GM12878 (cell line): ENCODE data around the gene SEMA3C. TPM values are rescaled to one million over a fixed set of nuclear protein-coding genes. Genes with fewer than 3 reads are reported as not detected.

Source experiments
- ATAC-seq: fragments of 200-7000 bp; cut with Tn5 transposase; 3 replicates; pipeline ENCODE4 v1.9.1; 2020; ENCODE audit warnings: mild to moderate bottlenecking, moderate library complexity
- BruUV-seq: library from RNA; stranded (reverse); fragments of 400-500 nt; replicated peaks from 2 replicates; lab custom pipeline; 2021; lab: Mats Ljungman, UMichigan
- CTCF ChIA-PET: fragments of 300-600 bp; sonication (Branson Sonifier 250); formaldehyde crosslinking; extraction: SDS; loops from one replicate; lab custom pipeline; 2021; ENCODE audit warnings: inconsistent platforms; lab: Yijun Ruan, JAX
- POLR2A ChIA-PET: fragments of 350-600 bp; formaldehyde crosslinking; extraction: SDS; loops from one replicate; lab custom pipeline; 2021; ENCODE audit warnings: inconsistent platforms; lab: Charles Lee
- RAD21 ChIA-PET: fragments of 300-600 bp; sonication (Branson Sonifier 250); formaldehyde crosslinking; loops from one replicate; lab custom pipeline; 2023; ENCODE audit warnings: antibody characterized with exemption; ENCODE audit not compliant: unreplicated experiment; lab: Charles Lee
- SMC1A ChIA-PET: fragments of 300-600 bp; sonication (Branson Sonifier 250); formaldehyde crosslinking; loops from one replicate; lab custom pipeline; 2023; ENCODE audit not compliant: unreplicated experiment, uncharacterized antibody; lab: Charles Lee
- DNase-seq: peaks from one replicate; pipeline ENCODE4 v3.0.0-alpha.2; 2011; ENCODE audit warnings: low read depth, low spot score
- FAIRE-seq: peaks from 3 replicates; lab custom pipeline; 2011; peaks lifted over from hg19 to GRCh38; lab: Jason Lieb, UNC
- H2AFZ ChIP-seq: 2 replicates; pipeline ENCODE4 v1.6.0; 2011; ENCODE audit warnings: low read depth, low read length, control low read depth; ENCODE audit not compliant: control insufficient read depth
- H3K27ac ChIP-seq: 2 replicates; pipeline ENCODE4 v1.5.1; 2011; ENCODE audit warnings: control low read depth; ENCODE audit not compliant: control insufficient read depth, insufficient read depth
- H3K27me3 ChIP-seq, 2 experiments: replicated peaks in 1 of 2; 2 replicates each; pipeline versions ENCODE4 v1.6.0 to v1.6.1; 2011; ENCODE audit warnings: low read length in 1 of 2; ENCODE audit not compliant: control insufficient read depth in 2 of 2, insufficient read depth in 2 of 2
- H3K36me3 ChIP-seq, 2 experiments: 2 replicates each; pipeline ENCODE4 v1.5.1; 2011; ENCODE audit warnings: low read length in 1 of 2; ENCODE audit not compliant: control insufficient read depth in 2 of 2, insufficient read depth in 2 of 2
- H3K4me1 ChIP-seq: 2 replicates; pipeline ENCODE4 v1.6.1; 2011; ENCODE audit warnings: mild to moderate bottlenecking, low read length, moderate library complexity, mixed read lengths; ENCODE audit not compliant: control insufficient read depth, insufficient read depth
- H3K4me2 ChIP-seq: 2 replicates; pipeline ENCODE4 v1.6.0; 2011; ENCODE audit warnings: control low read depth; ENCODE audit not compliant: control insufficient read depth, insufficient read depth
- H3K4me3 ChIP-seq: fragments of 200-600 bp; sonication (generic); 2 replicates; pipeline ENCODE4 v1.5.1; 2016
- H3K79me2 ChIP-seq: 2 replicates; pipeline ENCODE4 v1.6.0; 2011; ENCODE audit warnings: low read length; ENCODE audit not compliant: control insufficient read depth, insufficient read depth
- H3K9ac ChIP-seq: 2 replicates; pipeline ENCODE4 v1.8.0; 2011; ENCODE audit warnings: low read length, control low read depth, mixed read lengths; ENCODE audit not compliant: control insufficient read depth, insufficient read depth
- H3K9me3 ChIP-seq: replicated peaks from 3 replicates; pipeline ENCODE4 v1.5.1; 2011; ENCODE audit warnings: mild to moderate bottlenecking, low read length; ENCODE audit not compliant: control insufficient read depth, insufficient read depth
- H4K20me1 ChIP-seq: 2 replicates; pipeline ENCODE4 v1.6.0; 2011; ENCODE audit not compliant: control insufficient read depth, insufficient read depth
- IRF3 ChIP-seq: fragments of 450-650 bp; IDR thresholded peaks from 2 replicates; pipeline ENCODE4 v1.6.1; 2014; ENCODE audit warnings: mild to moderate bottlenecking
- KDM1A ChIP-seq: fragments of 200-600 bp; sonication (generic); IDR thresholded peaks from 2 replicates; pipeline ENCODE4 v1.6.1; 2016; ENCODE audit warnings: borderline replicate concordance
- MTA3 ChIP-seq: IDR thresholded peaks from 2 replicates; pipeline ENCODE4 v1.6.1; 2012; ENCODE audit warnings: low read length, inconsistent platforms, borderline replicate concordance
- SUPT20H ChIP-seq: IDR thresholded peaks from 2 replicates; pipeline ENCODE4 v1.6.1; 2011; ENCODE audit warnings: low read depth, mild to moderate bottlenecking, low read length, moderate library complexity, borderline replicate concordance; ENCODE audit not compliant: control insufficient read depth
- ZNF207 ChIP-seq: fragments of 450-650 bp; IDR thresholded peaks from 2 replicates; pipeline ENCODE4 v1.6.1; 2014; ENCODE audit warnings: antibody characterized with exemption, mild to moderate bottlenecking, borderline replicate concordance
- ZNF592 ChIP-seq: fragments of 450-650 bp; IDR thresholded peaks from 2 replicates; pipeline ENCODE4 v1.6.1; 2017; ENCODE audit warnings: mild to moderate bottlenecking, moderate library complexity
- WGBS: methylation state at CpG from one replicate; pipeline ENCODE4 v1.1.6; 2016; ENCODE audit warnings: low lambda C conversion rate; ENCODE audit not compliant: insufficient replicate concordance, insufficient coverage; ENCODE audit errors: missing lambda C conversion rate; 5-methylcytosine and 5-hydroxymethylcytosine counted together
- in situ Hi-C: fragments of 300-500 bp; cut with MboI; formaldehyde crosslinking; loops from 9 replicates; pipeline ENCODE4 v1.14.3; 2018; ENCODE audit warnings: mixed read lengths
- intact Hi-C: fragments of 100-400 bp; cut with micrococcal nuclease; formaldehyde crosslinking; loops from one replicate; pipeline ENCODE4 v1.14.2; 2022; ENCODE audit not compliant: unreplicated experiment
- polyA plus RNA-seq, 11 experiments: library from polyadenylated mRNA; depleted of rRNA in 4 of 11; unstranded in 6 of 11; stranded (reverse) in 5 of 11; fragments of >200 nt; fragmentation: Nextera tagmentation in 4 of 11; fragmentation: Illumina TruSeq in 1 of 11; extraction: Ambion mirVana in 4 of 11; extraction: Trizol in 1 of 11; gene quantifications; 1 replicate in 1 of 11; 2 replicates in 10 of 11; pipeline versions ENCODE4 v1.2.1 to v1.2.3, GENCODE V29; 2011 to 2016; ENCODE audit warnings: inconsistent platforms in 2 of 11, missing spikeins in 2 of 11, low read depth in 1 of 11
- total RNA-seq, 4 experiments: library from RNA; depleted of rRNA in 3 of 4; stranded (reverse); fragments of >200 nt in 3 of 4; fragmentation: Illumina TruSeq in 1 of 4; extraction: Trizol in 1 of 4; gene quantifications; 2 replicates each; pipeline versions ENCODE4 v1.2.1 to v1.2.3, GENCODE V29; 2013 to 2021

SEMA3C gene
- total and polyA plus RNA-seq, 10 of the 15 experiments (the other 5 are each of a cell fraction or from before 2014, with no cell fraction given), result 0.01 to 0.41 (median 0.11) TPM; not detected in 6

- Histone ChIP-seq H3K79me2 (no peaks in the 10 kb centered on the region), H3K36me3 (no peaks in the 10 kb centered on the region), H3K4me2 (no peak overlapping the region), H3K27ac (no peak overlapping the region), H3K27me3 (peaks cover 0 to 6% of the 10 kb centered on the region in 2 experiments; a peak in 2 of 4 replicates), H2AFZ (no peak overlapping the region), H3K4me3 (no peak overlapping the region), H3K4me1 (no peaks in the 10 kb centered on the region), H4K20me1 (no peaks in the 10 kb centered on the region), H3K9ac (no peak overlapping the region), H3K9me3 (no peaks in the 10 kb centered on the region)
- ChIA-PET SMC1A (no interaction called here), POLR2A (no interaction called here), CTCF (no interaction called here), RAD21 (no interaction called here)
- FAIRE-seq (no peak), DNase-seq (no peak), ATAC-seq (no peak)
- intact Hi-C loops (loop anchor here (2.0 kb wide), 1 partner anchor 20 kb away; no protein-coding TSS in a partner anchor), in situ Hi-C loops (no loop called here)
- no peak for TF ChIP-seq MTA3
- TF ChIP-seq ZNF592, result no peak
- no peak for TF ChIP-seq IRF3
- no peak for TF ChIP-seq KDM1A
- TF ChIP-seq SUPT20H, result no peak
- no peak for TF ChIP-seq ZNF207
- no TSS peak for BruUV-seq
- WGBS, result 45% methylated on average over 4 of the region's 4 CpGs
These were observed 4.4 kb upstream of the SEMA3C start for GRCh38 chr7:80923211-80923612.
